MM.1S (cell line): Measurements from ENCODE around the gene GRPEL2.

Experiments
- EZH2 ChIP-seq: fragments of 300-600 bp; sonication (generic); optimal IDR thresholded peaks from 2 replicates; pipeline ENCODE3; 2017; ENCODE audit warnings: low read depth, mild to moderate bottlenecking, antibody characterized with exemption, low read length, mixed read lengths
- EZH2phosphoT487 ChIP-seq: fragments of 300-600 bp; sonication (generic); IDR thresholded peaks from 2 replicates; pipeline ENCODE4 v1.6.1; 2018; ENCODE audit warnings: antibody characterized with exemption, low read length
- TF ChIP-seq, protein P1 (sequence below): fragments of 300-600 bp; sonication (generic); IDR thresholded peaks from 2 replicates; pipeline ENCODE4 v1.5.1; 2016; ENCODE audit warnings: antibody characterized with exemption, low read length, mixed read lengths

DNA sequence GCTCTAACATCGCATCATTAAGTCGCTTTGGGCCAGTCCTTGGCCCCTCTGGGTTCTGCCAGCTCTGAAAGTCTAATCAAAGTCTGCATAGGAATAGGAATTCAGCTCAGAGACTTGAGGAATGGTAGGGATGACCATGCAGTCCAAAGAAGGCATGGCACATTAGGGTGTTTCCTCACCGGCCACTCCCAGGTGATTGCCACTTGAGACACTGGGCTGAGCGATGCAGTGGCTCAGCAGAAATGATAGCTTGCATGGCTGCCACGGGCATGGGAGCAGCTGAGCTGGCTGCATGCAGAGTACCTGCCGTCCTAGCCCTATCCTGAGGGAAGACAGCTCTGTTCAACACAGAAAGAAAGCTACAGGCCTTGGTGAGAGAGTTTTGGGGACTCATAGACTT, 44.9 kb upstream of the GRPEL2 start:
- TF ChIP-seq, protein P1, sequence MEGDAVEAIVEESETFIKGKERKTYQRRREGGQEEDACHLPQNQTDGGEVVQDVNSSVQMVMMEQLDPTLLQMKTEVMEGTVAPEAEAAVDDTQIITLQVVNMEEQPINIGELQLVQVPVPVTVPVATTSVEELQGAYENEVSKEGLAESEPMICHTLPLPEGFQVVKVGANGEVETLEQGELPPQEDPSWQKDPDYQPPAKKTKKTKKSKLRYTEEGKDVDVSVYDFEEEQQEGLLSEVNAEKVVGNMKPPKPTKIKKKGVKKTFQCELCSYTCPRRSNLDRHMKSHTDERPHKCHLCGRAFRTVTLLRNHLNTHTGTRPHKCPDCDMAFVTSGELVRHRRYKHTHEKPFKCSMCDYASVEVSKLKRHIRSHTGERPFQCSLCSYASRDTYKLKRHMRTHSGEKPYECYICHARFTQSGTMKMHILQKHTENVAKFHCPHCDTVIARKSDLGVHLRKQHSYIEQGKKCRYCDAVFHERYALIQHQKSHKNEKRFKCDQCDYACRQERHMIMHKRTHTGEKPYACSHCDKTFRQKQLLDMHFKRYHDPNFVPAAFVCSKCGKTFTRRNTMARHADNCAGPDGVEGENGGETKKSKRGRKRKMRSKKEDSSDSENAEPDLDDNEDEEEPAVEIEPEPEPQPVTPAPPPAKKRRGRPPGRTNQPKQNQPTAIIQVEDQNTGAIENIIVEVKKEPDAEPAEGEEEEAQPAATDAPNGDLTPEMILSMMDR: no peak
- no peak for TF ChIP-seq EZH2
- no peak for TF ChIP-seq EZH2phosphoT487
